ENCODE measurements around the gene ATP10D.

ATP10D gene

GRCh38 chr4:47567511-47567910 lies 82.4 kb downstream of the ATP10D start:
- H3K36me3 ChIP-seq (ENCODE audit: low read depth), result peaks cover 8% of the 10 kb centered on the region
- no peaks in the 10 kb centered on the region for H3K27me3 ChIP-seq (ENCODE audit: insufficient read depth, poor library complexity, severe bottlenecking)

GRCh38 chr4:47570816-47571215 lies 85.7 kb downstream of the ATP10D start:
- Histone ChIP-seq H3K27ac (ENCODE audit: poor library complexity, severe bottlenecking) (no peak overlapping the region), H3K4me3 (ENCODE audit: severe bottlenecking) (no peak overlapping the region), H3K36me3 (ENCODE audit: low read depth) (peaks cover 8% of the 10 kb centered on the region), H3K4me1 (ENCODE audit: insufficient read depth, poor library complexity, severe bottlenecking) (no peaks in the 10 kb centered on the region), H3K9me3 (ENCODE audit: severe bottlenecking) (no peaks in the 10 kb centered on the region), H3K27me3 (ENCODE audit: insufficient read depth, poor library complexity, severe bottlenecking) (no peaks in the 10 kb centered on the region)
- DNase-seq (ENCODE audit: low spot score), result no peak
- no peak for ATAC-seq (ENCODE audit: low read depth)
- no peak for TF ChIP-seq CTCF (IDR thresholded peaks at IDR 0.05; ENCODE audit: poor library complexity, severe bottlenecking)

More at GRCh38 chr4:47567511-47567910, 82.4 kb downstream of the ATP10D start:
- Histone ChIP-seq H3K27ac (ENCODE audit: poor library complexity, severe bottlenecking) (no peak overlapping the region), H3K4me3 (ENCODE audit: severe bottlenecking) (no peak overlapping the region), H3K9me3 (ENCODE audit: severe bottlenecking) (no peaks in the 10 kb centered on the region), H3K4me1 (ENCODE audit: insufficient read depth, poor library complexity, severe bottlenecking) (no peaks in the 10 kb centered on the region)
- no peak for TF ChIP-seq CTCF (IDR thresholded peaks at IDR 0.05; ENCODE audit: poor library complexity, severe bottlenecking)
- DNase-seq (ENCODE audit: low spot score) (no peak), ATAC-seq (ENCODE audit: low read depth) (peak; percentile 60; the same call in 1 of the 3 replicates)

- H3K27ac ChIP-seq (ENCODE audit: poor library complexity, severe bottlenecking), result no peak overlapping the region
- H3K9me3 ChIP-seq (ENCODE audit: severe bottlenecking), result no peaks in the 10 kb centered on the region
- ATAC-seq (ENCODE audit: low read depth), result no peak
- peaks cover 11% of the 10 kb centered on the region for H3K36me3 ChIP-seq (ENCODE audit: low read depth)
- TF ChIP-seq CTCF (IDR thresholded peaks at IDR 0.05; ENCODE audit: poor library complexity, severe bottlenecking), result no peak
- no peak overlapping the region for H3K4me3 ChIP-seq (ENCODE audit: severe bottlenecking)
- no peaks in the 10 kb centered on the region for H3K4me1 ChIP-seq (ENCODE audit: insufficient read depth, poor library complexity, severe bottlenecking)
- H3K27me3 ChIP-seq (ENCODE audit: insufficient read depth, poor library complexity, severe bottlenecking), result no peaks in the 10 kb centered on the region
- DNase-seq (ENCODE audit: low spot score), result no peak
These were observed 87.9 kb downstream of the ATP10D start for GRCh38 chr4:47572981-47573380.

GRCh38 chr4:47577779-47578553 lies 92.9 kb downstream of the ATP10D start:
- no peak for TF ChIP-seq CTCF (IDR thresholded peaks at IDR 0.05; ENCODE audit: poor library complexity, severe bottlenecking)
- no peak overlapping the region for H3K27ac ChIP-seq (ENCODE audit: poor library complexity, severe bottlenecking)
- ATAC-seq (ENCODE audit: low read depth), result no peak
- H3K27me3 ChIP-seq (ENCODE audit: insufficient read depth, poor library complexity, severe bottlenecking), result no peaks in the 10 kb centered on the region
- H3K4me3 ChIP-seq (ENCODE audit: severe bottlenecking), result no peak overlapping the region
- H3K36me3 ChIP-seq (ENCODE audit: low read depth), result peaks cover 21% of the 10 kb centered on the region
- H3K9me3 ChIP-seq (ENCODE audit: severe bottlenecking), result no peaks in the 10 kb centered on the region
- DNase-seq (ENCODE audit: low spot score), result no peak
- no peaks in the 10 kb centered on the region for H3K4me1 ChIP-seq (ENCODE audit: insufficient read depth, poor library complexity, severe bottlenecking)

- ATAC-seq (ENCODE audit: low read depth) (no peak), DNase-seq (ENCODE audit: low spot score) (no peak)
- Histone ChIP-seq H3K36me3 (ENCODE audit: low read depth) (peaks cover 24% of the 10 kb centered on the region), H3K4me1 (ENCODE audit: insufficient read depth, poor library complexity, severe bottlenecking) (no peaks in the 10 kb centered on the region), H3K9me3 (ENCODE audit: severe bottlenecking) (no peaks in the 10 kb centered on the region), H3K27ac (ENCODE audit: poor library complexity, severe bottlenecking) (no peak overlapping the region), H3K4me3 (ENCODE audit: severe bottlenecking) (no peak overlapping the region), H3K27me3 (ENCODE audit: insufficient read depth, poor library complexity, severe bottlenecking) (no peaks in the 10 kb centered on the region)
- TF ChIP-seq CTCF (IDR thresholded peaks at IDR 0.05; ENCODE audit: poor library complexity, severe bottlenecking), result no peak
These were observed 94.2 kb downstream of the ATP10D start for GRCh38 chr4:47579235-47579634.

Data from RWPE2 (cell line).